ENCODE measurements around the gene RNF213. TPM values are rescaled to one million over a fixed set of nuclear protein-coding genes. Genes with fewer than 3 reads are reported as not detected.

The RNF213 gene
- total RNA-seq, 1 experiment from 2014 or later, result 71.4 TPM

GRCh38 chr17:80270104-80270503, 9.5 kb downstream of the RNF213 start:
- H3K4me3 ChIP-seq (ENCODE audit: low read length), result no peak overlapping the region
- BruUV-seq (replicated peaks), result no TSS peak
- no peaks in the 10 kb centered on the region for H3K4me1 ChIP-seq (ENCODE audit: insufficient read depth, low read length)
- no peak overlapping the region for H3K4me2 ChIP-seq (ENCODE audit: low read length)
- H4K20me1 ChIP-seq (ENCODE audit: low read length), result no peaks in the 10 kb centered on the region
- H3K9ac ChIP-seq (ENCODE audit: low read length), result no peak overlapping the region
- no peaks in the 10 kb centered on the region for H3K9me3 ChIP-seq (ENCODE audit: low read length)
- H2AFZ ChIP-seq (ENCODE audit: low read length), result no peak overlapping the region
- intact Hi-C loops (cut with micrococcal nuclease), result no loop called here
- TF ChIP-seq, protein P1, sequence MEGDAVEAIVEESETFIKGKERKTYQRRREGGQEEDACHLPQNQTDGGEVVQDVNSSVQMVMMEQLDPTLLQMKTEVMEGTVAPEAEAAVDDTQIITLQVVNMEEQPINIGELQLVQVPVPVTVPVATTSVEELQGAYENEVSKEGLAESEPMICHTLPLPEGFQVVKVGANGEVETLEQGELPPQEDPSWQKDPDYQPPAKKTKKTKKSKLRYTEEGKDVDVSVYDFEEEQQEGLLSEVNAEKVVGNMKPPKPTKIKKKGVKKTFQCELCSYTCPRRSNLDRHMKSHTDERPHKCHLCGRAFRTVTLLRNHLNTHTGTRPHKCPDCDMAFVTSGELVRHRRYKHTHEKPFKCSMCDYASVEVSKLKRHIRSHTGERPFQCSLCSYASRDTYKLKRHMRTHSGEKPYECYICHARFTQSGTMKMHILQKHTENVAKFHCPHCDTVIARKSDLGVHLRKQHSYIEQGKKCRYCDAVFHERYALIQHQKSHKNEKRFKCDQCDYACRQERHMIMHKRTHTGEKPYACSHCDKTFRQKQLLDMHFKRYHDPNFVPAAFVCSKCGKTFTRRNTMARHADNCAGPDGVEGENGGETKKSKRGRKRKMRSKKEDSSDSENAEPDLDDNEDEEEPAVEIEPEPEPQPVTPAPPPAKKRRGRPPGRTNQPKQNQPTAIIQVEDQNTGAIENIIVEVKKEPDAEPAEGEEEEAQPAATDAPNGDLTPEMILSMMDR (conservative IDR thresholded peaks at IDR 0.05; ENCODE audit: low read depth, low read length), result no peak
- TF ChIP-seq EZH2 (IDR thresholded peaks at IDR 0.05; ENCODE audit: low read length, unreplicated experiment) (no peak), EZH2phosphoT487 (IDR thresholded peaks at IDR 0.05; ENCODE audit: borderline replicate concordance, low read length) (no peak)
- CTCF ChIA-PET, result interaction anchor here (0.5 kb wide), 1 partner anchor 71 kb away, joined by 6 read pairs; no protein-coding TSS in a partner anchor
- DNase-seq, result no peak
- no peak overlapping the region for H3K27ac ChIP-seq (ENCODE audit: low read length)
- POLR2A ChIA-PET (ENCODE audit: unreplicated experiment), result no interaction called here
- H3K36me3 ChIP-seq (ENCODE audit: low read depth, low read length), result peaks cover 22% of the 10 kb centered on the region
- no peaks in the 10 kb centered on the region for H3K27me3 ChIP-seq (ENCODE audit: low read length)
- H3K79me2 ChIP-seq (ENCODE audit: low read length), result no peaks in the 10 kb centered on the region
- no peaks in the 10 kb centered on the region for H3F3A ChIP-seq (ENCODE audit: low read length, unreplicated experiment)
- no peak for ATAC-seq
- H3K9me2 ChIP-seq (replicated peaks; ENCODE audit: low read length), result no peaks in the 10 kb centered on the region

GRCh38 chr17:80270836-80271235, 10.2 kb downstream of the RNF213 start:
- Histone ChIP-seq H3K9me3 (ENCODE audit: low read length) (no peaks in the 10 kb centered on the region), H3K27ac (ENCODE audit: low read length) (no peak overlapping the region), H3F3A (ENCODE audit: low read length, unreplicated experiment) (no peaks in the 10 kb centered on the region), H3K36me3 (ENCODE audit: low read depth, low read length) (peaks cover 17% of the 10 kb centered on the region), H4K20me1 (ENCODE audit: low read length) (no peaks in the 10 kb centered on the region), H3K4me3 (ENCODE audit: low read length) (no peak overlapping the region), H2AFZ (ENCODE audit: low read length) (no peak overlapping the region), H3K4me2 (ENCODE audit: low read length) (no peak overlapping the region), H3K79me2 (ENCODE audit: low read length) (no peaks in the 10 kb centered on the region), H3K4me1 (ENCODE audit: insufficient read depth, low read length) (no peaks in the 10 kb centered on the region), H3K9me2 (replicated peaks; ENCODE audit: low read length) (no peaks in the 10 kb centered on the region), H3K9ac (ENCODE audit: low read length) (no peak overlapping the region), H3K27me3 (ENCODE audit: low read length) (no peaks in the 10 kb centered on the region)
- peak; percentile 61 for DNase-seq
- peak; percentile 90 for ATAC-seq
- POLR2A ChIA-PET (ENCODE audit: unreplicated experiment), result interaction anchor here (0.6 kb wide), 1 partner anchor 1735 kb away, joined by 5 read pairs; no protein-coding TSS in a partner anchor
- TF ChIP-seq EZH2 (IDR thresholded peaks at IDR 0.05; ENCODE audit: low read length, unreplicated experiment), result no peak
- TF ChIP-seq EZH2phosphoT487 (IDR thresholded peaks at IDR 0.05; ENCODE audit: borderline replicate concordance, low read length), result no peak
- TF ChIP-seq, protein P1 (conservative IDR thresholded peaks at IDR 0.05; ENCODE audit: low read depth, low read length), result no peak
- intact Hi-C loops (cut with micrococcal nuclease), result no loop called here
- BruUV-seq (replicated peaks), result no TSS peak
- CTCF ChIA-PET, result interaction anchor here (0.5 kb wide), 1 partner anchor 72 kb away, joined by 6 read pairs; no protein-coding TSS in a partner anchor

GRCh38 chr17:80272366-80272765, 11.7 kb downstream of the RNF213 start:
- Histone ChIP-seq H3K79me2 (ENCODE audit: low read length) (no peaks in the 10 kb centered on the region), H3K4me2 (ENCODE audit: low read length) (no peak overlapping the region)
- POLR2A ChIA-PET (ENCODE audit: unreplicated experiment), result no interaction called here

More at GRCh38 chr17:80272366-80272765, 11.7 kb downstream of the RNF213 start:
- H4K20me1 ChIP-seq (ENCODE audit: low read length), result no peaks in the 10 kb centered on the region
- BruUV-seq (replicated peaks), result no TSS peak
- no peaks in the 10 kb centered on the region for H3K27me3 ChIP-seq (ENCODE audit: low read length)
- H3K36me3 ChIP-seq (ENCODE audit: low read depth, low read length), result peaks cover 16% of the 10 kb centered on the region; the same call in 1 of the 2 replicates
- no peak overlapping the region for H3K4me3 ChIP-seq (ENCODE audit: low read length)
- DNase-seq (no peak), ATAC-seq (no peak)
- no peak overlapping the region for H3K27ac ChIP-seq (ENCODE audit: low read length)
- H3K9me2 ChIP-seq (replicated peaks; ENCODE audit: low read length), result no peaks in the 10 kb centered on the region
- H3K9ac ChIP-seq (ENCODE audit: low read length), result no peak overlapping the region
- H3F3A ChIP-seq (ENCODE audit: low read length, unreplicated experiment), result no peaks in the 10 kb centered on the region
- H3K9me3 ChIP-seq (ENCODE audit: low read length), result no peaks in the 10 kb centered on the region
- H3K4me1 ChIP-seq (ENCODE audit: insufficient read depth, low read length), result no peaks in the 10 kb centered on the region
- intact Hi-C loops (cut with micrococcal nuclease), result no loop called here
- TF ChIP-seq, protein P1 (conservative IDR thresholded peaks at IDR 0.05; ENCODE audit: low read depth, low read length), result no peak
- TF ChIP-seq EZH2 (IDR thresholded peaks at IDR 0.05; ENCODE audit: low read length, unreplicated experiment) (no peak), EZH2phosphoT487 (IDR thresholded peaks at IDR 0.05; ENCODE audit: borderline replicate concordance, low read length) (no peak)
- CTCF ChIA-PET, result no interaction called here
- no peak overlapping the region for H2AFZ ChIP-seq (ENCODE audit: low read length)
